Measurements from ENCODE around the gene CD46. TPM values are rescaled to one million over a fixed set of nuclear protein-coding genes. Genes with fewer than 3 reads are reported as not detected.
A peak's percentile ranks its signal among the peaks of the same experiment; 100 is the strongest.
"Not testable (repeated sequence)": the region's sequence is repeated elsewhere in the genome, so short reads cannot be mapped to it uniquely, and the experiment has no call there.

The CD46 gene
- 214 and 230 TPM in 2 replicates for total RNA-seq
- long read RNA-seq, transcript CD46-208 (13 exons, 3,326 nt), result minor isoform, 29 of 668 reads
- long read RNA-seq, transcript CD46-214 (11 exons, 1,258 nt), result minor isoform, 11 of 668 reads
- long read RNA-seq, transcript CD46-204 (11 exons, 3,188 nt), result minor isoform, 93 of 668 reads
- long read RNA-seq, transcript CD46-203 (12 exons, 3,233 nt), result major isoform, 412 of 668 reads
- long read RNA-seq, partial matches to known transcripts, result 63 of 668 reads
- long read RNA-seq, other reads (novel, unspliced or antisense), result 41 of 668 reads

DNA sequence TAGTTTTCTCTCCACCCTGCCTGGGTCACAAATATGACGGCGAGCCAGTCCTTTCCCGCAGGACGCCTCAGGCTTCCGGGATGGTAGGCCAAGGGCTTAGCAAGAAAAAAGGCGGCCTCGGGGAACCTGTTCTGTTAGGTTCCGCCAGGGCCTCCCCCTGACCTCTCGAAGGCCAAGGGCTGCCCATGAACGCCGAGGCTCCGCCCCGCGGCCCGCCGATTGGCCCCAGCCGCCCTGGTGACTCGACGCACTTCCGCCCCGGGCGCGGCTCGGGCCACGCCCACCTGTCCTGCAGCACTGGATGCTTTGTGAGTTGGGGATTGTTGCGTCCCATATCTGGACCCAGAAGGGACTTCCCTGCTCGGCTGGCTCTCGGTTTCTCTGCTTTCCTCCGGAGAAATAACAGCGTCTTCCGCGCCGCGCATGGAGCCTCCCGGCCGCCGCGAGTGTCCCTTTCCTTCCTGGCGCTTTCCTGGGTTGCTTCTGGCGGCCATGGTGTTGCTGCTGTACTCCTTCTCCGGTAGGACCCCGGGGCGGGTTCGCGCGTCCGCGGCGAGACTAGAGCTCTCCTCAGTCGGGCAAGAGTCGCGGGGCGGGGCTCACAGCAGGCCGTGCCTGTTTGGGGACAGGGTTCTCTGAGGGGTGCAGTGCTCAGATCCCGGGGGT lies at the start of gene CD46:
CD46 (plus strand) TSS at position 265 of the 666 bp plus-strand sequence; CDS start at position 424, 159 bp downstream.
- DNase-seq (ENCODE audit: low spot score, unreplicated experiment), result peak; percentile 93
- peak within 1 kb of the TSS; percentile 99 for H3K4me3 Mint-ChIP-seq (ENCODE audit: low read depth)
- H3K36me3 Mint-ChIP-seq (ENCODE audit: insufficient read depth), result no peaks in the 10 kb centered on the region
- H3K27me3 Mint-ChIP-seq, result no peaks in the 10 kb centered on the region
- TF ChIP-seq, protein P1, sequence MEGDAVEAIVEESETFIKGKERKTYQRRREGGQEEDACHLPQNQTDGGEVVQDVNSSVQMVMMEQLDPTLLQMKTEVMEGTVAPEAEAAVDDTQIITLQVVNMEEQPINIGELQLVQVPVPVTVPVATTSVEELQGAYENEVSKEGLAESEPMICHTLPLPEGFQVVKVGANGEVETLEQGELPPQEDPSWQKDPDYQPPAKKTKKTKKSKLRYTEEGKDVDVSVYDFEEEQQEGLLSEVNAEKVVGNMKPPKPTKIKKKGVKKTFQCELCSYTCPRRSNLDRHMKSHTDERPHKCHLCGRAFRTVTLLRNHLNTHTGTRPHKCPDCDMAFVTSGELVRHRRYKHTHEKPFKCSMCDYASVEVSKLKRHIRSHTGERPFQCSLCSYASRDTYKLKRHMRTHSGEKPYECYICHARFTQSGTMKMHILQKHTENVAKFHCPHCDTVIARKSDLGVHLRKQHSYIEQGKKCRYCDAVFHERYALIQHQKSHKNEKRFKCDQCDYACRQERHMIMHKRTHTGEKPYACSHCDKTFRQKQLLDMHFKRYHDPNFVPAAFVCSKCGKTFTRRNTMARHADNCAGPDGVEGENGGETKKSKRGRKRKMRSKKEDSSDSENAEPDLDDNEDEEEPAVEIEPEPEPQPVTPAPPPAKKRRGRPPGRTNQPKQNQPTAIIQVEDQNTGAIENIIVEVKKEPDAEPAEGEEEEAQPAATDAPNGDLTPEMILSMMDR (IDR thresholded peaks at IDR 0.05; ENCODE audit: unreplicated experiment), result no peak
- peak within 1 kb of the TSS; percentile 100 for H3K27ac Mint-ChIP-seq
- peaks cover 3% of the 10 kb centered on the region for H3K9me3 Mint-ChIP-seq (ENCODE audit: low read depth)
- peaks cover 56% of the 10 kb centered on the region for H3K4me1 Mint-ChIP-seq (ENCODE audit: low read depth)

DNA sequence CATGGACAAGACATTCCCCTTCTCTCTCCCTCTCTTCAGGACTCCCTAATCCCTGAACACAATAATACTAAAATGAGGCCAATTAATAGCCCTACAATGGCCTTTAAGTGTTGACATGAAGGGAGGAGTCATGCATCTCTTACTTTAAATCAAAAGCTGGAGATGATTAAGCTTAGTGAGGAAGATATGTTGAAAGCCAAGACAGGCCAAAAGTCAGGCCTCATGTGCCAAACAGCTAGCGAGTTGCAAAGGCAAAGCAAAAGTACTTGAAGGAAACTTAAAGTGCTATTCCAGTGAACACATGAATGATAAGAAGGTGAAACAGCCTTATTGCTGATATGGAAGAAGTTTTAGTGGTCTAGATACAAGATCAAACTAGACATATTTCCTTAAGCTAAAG lies 49.5 kb upstream of the CD46 start:
- H3K27ac Mint-ChIP-seq, result no peak overlapping the region
- H3K27me3 Mint-ChIP-seq, result no peaks in the 10 kb centered on the region
- no peaks in the 10 kb centered on the region for H3K9me3 Mint-ChIP-seq (ENCODE audit: low read depth)
- TF ChIP-seq, protein P1 (IDR thresholded peaks at IDR 0.05; ENCODE audit: unreplicated experiment), result no peak
- H3K4me3 Mint-ChIP-seq (ENCODE audit: low read depth), result no peak overlapping the region
- no peaks in the 10 kb centered on the region for H3K4me1 Mint-ChIP-seq (ENCODE audit: low read depth)
- no peak for DNase-seq (ENCODE audit: low spot score, unreplicated experiment)
- H3K36me3 Mint-ChIP-seq (ENCODE audit: insufficient read depth), result no peaks in the 10 kb centered on the region

DNA sequence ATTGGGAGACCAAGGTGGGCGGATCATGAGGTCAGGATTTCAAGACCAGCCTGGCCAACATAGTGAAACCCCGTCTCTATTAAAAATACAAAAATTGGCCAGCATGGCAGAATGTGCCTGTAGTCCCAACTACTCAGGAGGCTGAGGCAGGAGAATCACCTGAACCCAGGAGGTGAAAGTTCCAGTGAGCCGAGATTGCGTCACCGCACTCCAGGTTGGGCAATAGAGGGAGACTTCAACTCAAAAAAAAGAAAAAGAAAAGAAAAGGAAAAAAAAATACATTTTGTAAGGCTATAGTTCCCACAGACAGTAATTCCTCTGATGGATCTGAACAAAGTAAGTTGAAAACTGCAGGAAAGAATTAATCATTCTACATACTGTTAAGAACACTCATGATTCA lies 48.1 kb upstream of the CD46 start:
- Mint-ChIP-seq H3K9me3 (ENCODE audit: low read depth) (no peaks in the 10 kb centered on the region), H3K27me3 (no peaks in the 10 kb centered on the region), H3K36me3 (ENCODE audit: insufficient read depth) (no peaks in the 10 kb centered on the region), H3K27ac (no peak overlapping the region), H3K4me3 (ENCODE audit: low read depth) (no peak overlapping the region), H3K4me1 (ENCODE audit: low read depth) (no peaks in the 10 kb centered on the region)
- DNase-seq (ENCODE audit: low spot score, unreplicated experiment), result no peak
- TF ChIP-seq, protein P1 (IDR thresholded peaks at IDR 0.05; ENCODE audit: unreplicated experiment), result no peak

DNA sequence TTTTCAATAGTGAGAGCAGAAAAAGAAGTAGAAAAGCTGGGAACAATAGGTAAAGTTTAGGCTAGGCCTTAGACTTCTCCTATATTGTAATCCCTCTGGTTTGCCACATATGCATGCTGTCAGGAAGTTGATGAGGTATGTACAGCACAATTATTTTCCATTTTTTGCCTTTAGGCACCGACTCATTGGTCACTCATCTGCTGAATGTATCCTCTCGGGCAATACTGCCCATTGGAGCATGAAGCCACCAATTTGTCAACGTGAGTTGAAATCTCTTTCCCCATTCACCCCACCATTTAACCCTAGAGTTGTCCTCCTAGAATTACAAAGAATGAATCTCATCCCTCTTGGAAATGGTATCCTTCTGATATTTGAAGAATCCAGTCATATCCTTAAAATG lies 43.9 kb upstream of the CD46 start:
- not testable (repeated sequence) for H3K27ac Mint-ChIP-seq

DNA sequence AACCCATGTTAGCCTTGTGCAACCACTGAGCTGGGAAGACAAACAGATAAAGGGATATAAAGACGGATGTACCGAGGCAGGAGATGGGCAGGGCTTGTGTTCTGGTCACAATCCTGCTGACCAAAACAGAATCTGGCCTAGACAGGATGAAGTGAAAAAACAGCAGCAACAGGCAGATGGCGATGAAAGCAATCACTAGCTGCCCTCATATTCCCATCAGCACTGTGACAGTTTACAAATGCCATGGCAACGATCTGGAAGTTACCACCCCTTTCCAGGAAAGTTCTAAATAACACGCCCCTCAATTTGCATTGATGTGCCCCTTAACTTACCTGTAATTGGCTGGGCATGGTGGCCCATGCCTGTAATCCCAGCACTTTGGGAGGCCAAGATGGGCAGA lies 40.6 kb upstream of the CD46 start:
- Mint-ChIP-seq H3K36me3 (ENCODE audit: insufficient read depth) (no peaks in the 10 kb centered on the region), H3K27ac (no peak overlapping the region), H3K9me3 (ENCODE audit: low read depth) (no peaks in the 10 kb centered on the region), H3K27me3 (no peaks in the 10 kb centered on the region), H3K4me1 (ENCODE audit: low read depth) (no peaks in the 10 kb centered on the region), H3K4me3 (ENCODE audit: low read depth) (no peak overlapping the region)
- TF ChIP-seq, protein P1 (IDR thresholded peaks at IDR 0.05; ENCODE audit: unreplicated experiment), result no peak
- no peak for DNase-seq (ENCODE audit: low spot score, unreplicated experiment)

More for the DNA sequence above, 43.9 kb upstream of the CD46 start:
- DNase-seq (ENCODE audit: low spot score, unreplicated experiment); H3K27me3 Mint-ChIP-seq; H3K9me3 Mint-ChIP-seq (ENCODE audit: low read depth); H3K4me1 Mint-ChIP-seq (ENCODE audit: low read depth); H3K4me3 Mint-ChIP-seq (ENCODE audit: low read depth); H3K36me3 Mint-ChIP-seq (ENCODE audit: insufficient read depth): not testable (repeated sequence)

DNA sequence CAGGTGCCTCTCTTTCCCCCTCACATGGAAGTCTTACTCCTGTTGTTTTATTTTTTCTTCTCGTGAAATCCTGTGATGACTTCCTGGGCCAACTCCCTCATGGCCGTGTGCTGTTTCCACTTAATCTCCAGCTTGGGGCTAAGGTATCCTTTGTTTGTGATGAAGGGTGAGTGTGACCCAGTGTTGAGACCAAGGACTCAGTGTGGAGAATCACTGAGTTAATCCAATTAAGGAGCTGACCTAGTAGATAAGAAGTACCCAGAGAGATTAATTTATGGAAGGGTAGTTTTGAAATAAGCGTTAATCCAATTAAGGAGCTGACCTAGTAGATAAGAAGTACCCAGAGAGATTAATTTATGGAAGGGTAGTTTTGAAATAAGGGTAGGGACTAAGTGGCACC lies 39.2 kb upstream of the CD46 start:
- not testable (repeated sequence) for DNase-seq (ENCODE audit: low spot score, unreplicated experiment); H3K27me3 Mint-ChIP-seq; H3K4me3 Mint-ChIP-seq (ENCODE audit: low read depth); H3K27ac Mint-ChIP-seq; H3K36me3 Mint-ChIP-seq (ENCODE audit: insufficient read depth); H3K4me1 Mint-ChIP-seq (ENCODE audit: low read depth); H3K9me3 Mint-ChIP-seq (ENCODE audit: low read depth)
